HepG2 (cell line): Measurements from ENCODE around the gene TMEM236. TPM values are rescaled to one million over a fixed set of nuclear protein-coding genes. Genes with fewer than 3 reads are reported as not detected.

Source experiments
- ATAC-seq: fragments of 200-7000 bp; cut with Tn5 transposase; 3 replicates; pipeline ENCODE4 v1.9.1; 2020; ENCODE audit warnings: mild to moderate bottlenecking, moderate library complexity
- BruUV-seq: library from RNA; stranded (reverse); fragments of 400-500 nt; replicated peaks from 2 replicates; lab custom pipeline; 2021; lab: Mats Ljungman, UMichigan
- CTCF ChIA-PET: fragments of 300-600 bp; formaldehyde crosslinking; extraction: SDS; loops from one replicate; lab custom pipeline; 2021; ENCODE audit warnings: low total read pairs, inconsistent platforms, low intra/inter-chr PET ratio; lab: Yijun Ruan, JAX
- POLR2A ChIA-PET: fragments of 350-600 bp; sonication (Branson Sonifier 250); formaldehyde crosslinking; loops from one replicate; lab custom pipeline; 2020; ENCODE audit warnings: antibody characterized with exemption, inconsistent platforms; lab: Yijun Ruan, JAX
- DNase-seq: peaks from one replicate; pipeline ENCODE4 v3.0.0-alpha.2; 2015; ENCODE audit warnings: low spot score
- FAIRE-seq: peaks from 3 replicates; lab custom pipeline; 2011; peaks lifted over from hg19 to GRCh38; lab: Jason Lieb, UNC
- H2AFZ ChIP-seq: one replicate; pipeline ENCODE4 v1.6.1; 2011; ENCODE audit warnings: low read length, inconsistent platforms
- H3K27ac ChIP-seq: fragments of 300-600 bp; 3 replicates; pipeline ENCODE4 v1.8.0; 2011; ENCODE audit warnings: mixed run types, mild to moderate bottlenecking, mixed read lengths, low read length, inconsistent platforms; ENCODE audit not compliant: insufficient read depth; ENCODE audit errors: extremely low read length
- H3K27me3 ChIP-seq, 2 experiments: fragments of 200-600 bp in 1 of 2; 2 replicates in 1 of 2; 3 replicates in 1 of 2; pipeline versions ENCODE4 v1.6.0 to v1.8.0; 2011; ENCODE audit warnings: low read length in 2 of 2, mild to moderate bottlenecking in 2 of 2, moderate library complexity in 2 of 2, inconsistent platforms in 1 of 2; ENCODE audit not compliant: insufficient read depth in 2 of 2, control insufficient read depth in 1 of 2
- H3K36me3 ChIP-seq, 2 experiments: fragments of 200-600 bp in 1 of 2; replicated peaks in 1 of 2; 2 replicates in 1 of 2; 3 replicates in 1 of 2; pipeline versions ENCODE4 v1.5.1 to v1.8.0; 2011; ENCODE audit warnings: low read length in 2 of 2, inconsistent platforms in 1 of 2; ENCODE audit not compliant: insufficient read depth in 2 of 2, control insufficient read depth in 1 of 2
- H3K4me1 ChIP-seq: 2 replicates; pipeline ENCODE4 v1.5.1; 2012; ENCODE audit warnings: low read length, inconsistent platforms; ENCODE audit not compliant: insufficient read depth
- H3K4me2 ChIP-seq: 2 replicates; pipeline ENCODE4 v1.6.0; 2011; ENCODE audit warnings: low read depth, low read length, inconsistent platforms
- H3K4me3 ChIP-seq, 3 experiments: fragments of 200-600 bp in 1 of 3; sonication (generic), shearing (Covaris generic) in 1 of 3; replicated peaks in 1 of 3; 2 replicates each; pipeline ENCODE4 v1.5.1; 2011 to 2016; ENCODE audit warnings: low read length in 3 of 3, inconsistent platforms in 2 of 3, low read depth in 2 of 3, mild to moderate bottlenecking in 2 of 3, control low read depth in 1 of 3, mixed read lengths in 1 of 3; ENCODE audit not compliant: insufficient read depth in 1 of 3
- H3K79me2 ChIP-seq: one replicate; pipeline ENCODE4 v1.6.1; 2011; ENCODE audit warnings: low read length, inconsistent platforms; ENCODE audit not compliant: insufficient read depth
- H3K9ac ChIP-seq: 2 replicates; pipeline ENCODE4 v1.6.0; 2011; ENCODE audit warnings: mild to moderate bottlenecking, low read depth, low read length, inconsistent platforms; ENCODE audit not compliant: insufficient read depth
- H3K9me3 ChIP-seq: 2 replicates; pipeline ENCODE4 v1.5.1; 2012; ENCODE audit warnings: mild to moderate bottlenecking, low read length
- H4K20me1 ChIP-seq: 2 replicates; pipeline ENCODE4 v1.6.0; 2011; ENCODE audit warnings: inconsistent platforms, mild to moderate bottlenecking, low read length, moderate library complexity; ENCODE audit not compliant: insufficient read depth
- CCDC6 ChIP-seq: sonication (generic); formaldehyde crosslinking; IDR thresholded peaks from 2 replicates; pipeline ENCODE4 v1.8.1; 2022; ENCODE audit warnings: mild to moderate bottlenecking, missing genetic modification reagents, moderate library complexity
- GTF2F1 ChIP-seq: fragments of 150-350 bp; IDR thresholded peaks from 2 replicates; pipeline ENCODE4 v1.6.1; 2014; ENCODE audit warnings: low read length
- HDAC6 ChIP-seq: fragments of 200-600 bp; sonication (generic); IDR thresholded peaks from 2 replicates; pipeline ENCODE4 v1.7.0; 2017; ENCODE audit warnings: mild to moderate bottlenecking, antibody characterized with exemption, low read length, low read depth
- RXRB ChIP-seq: IDR thresholded peaks from 2 replicates; pipeline ENCODE4 v1.6.1; 2016; ENCODE audit warnings: borderline replicate concordance, missing genetic modification reagents, missing compliant biosample characterization
- ZNF563 ChIP-seq: sonication (generic); formaldehyde crosslinking; IDR thresholded peaks from 2 replicates; pipeline ENCODE4 v1.8.0; 2022; ENCODE audit warnings: mild to moderate bottlenecking, moderate library complexity, missing genetic modification reagents
- WGBS: methylation state at CpG from one replicate; pipeline ENCODE4 v1.1.6; 2017; ENCODE audit warnings: low lambda C conversion rate; 5-methylcytosine and 5-hydroxymethylcytosine counted together
- in situ Hi-C: cut with HindIII; loops from 2 replicates; pipeline ENCODE4 v1.10.0; 2017; ENCODE audit warnings: low pct_unique_long_range_greater_than_20kb; ENCODE audit not compliant: extremely low pct_ligation_motif_present
- intact Hi-C: fragments of 100-400 bp; cut with micrococcal nuclease; formaldehyde crosslinking; loops from one replicate; pipeline ENCODE4 v1.10.0; 2022; ENCODE audit not compliant: unreplicated experiment
- polyA plus RNA-seq, 8 experiments: library from polyadenylated mRNA; depleted of rRNA in 3 of 8; stranded (reverse) in 7 of 8; unstranded in 1 of 8; fragments of >200 nt; fragmentation: Illumina TruSeq in 4 of 8; extraction: Trizol in 4 of 8; gene quantifications; 2 replicates each; pipeline versions ENCODE4 v1.2.1 to v1.2.3, GENCODE V29; 2011 to 2016; ENCODE audit warnings: low read depth in 4 of 8, missing spikeins in 1 of 8, mixed read lengths in 1 of 8; ENCODE audit not compliant: insufficient read depth in 1 of 8
- total RNA-seq, 5 experiments: library from RNA; depleted of rRNA; stranded (reverse); fragments of >200 nt; fragmentation: Illumina TruSeq; extraction: Trizol; gene quantifications; 2 replicates each; pipeline ENCODE4 v1.2.3, GENCODE V29; 2016; ENCODE audit warnings: low read depth in 1 of 5
- TF ChIP-seq, protein P1 (sequence below): sonication (generic); formaldehyde crosslinking; IDR thresholded peaks from 2 replicates; pipeline ENCODE4 v1.4.0; 2020; ENCODE audit warnings: missing genetic modification reagents
- TF ChIP-seq, protein P2 (sequence below): sonication (generic); formaldehyde crosslinking; IDR thresholded peaks from 2 replicates; pipeline ENCODE4 v1.4.0; 2020; ENCODE audit warnings: mild to moderate bottlenecking, missing genetic modification reagents, borderline replicate concordance
- TF ChIP-seq, protein P3 (sequence below): sonication (generic); formaldehyde crosslinking; IDR thresholded peaks from 2 replicates; pipeline ENCODE4 v1.9.0; 2021; ENCODE audit warnings: missing genetic modification reagents, mild to moderate bottlenecking, borderline replicate concordance

The TMEM236 gene
- total and polyA plus RNA-seq, 2 of the 13 experiments (the other 11 are each of a cell fraction or from before 2014, with no cell fraction given) = 0.04 to 0.08 TPM

DNA sequence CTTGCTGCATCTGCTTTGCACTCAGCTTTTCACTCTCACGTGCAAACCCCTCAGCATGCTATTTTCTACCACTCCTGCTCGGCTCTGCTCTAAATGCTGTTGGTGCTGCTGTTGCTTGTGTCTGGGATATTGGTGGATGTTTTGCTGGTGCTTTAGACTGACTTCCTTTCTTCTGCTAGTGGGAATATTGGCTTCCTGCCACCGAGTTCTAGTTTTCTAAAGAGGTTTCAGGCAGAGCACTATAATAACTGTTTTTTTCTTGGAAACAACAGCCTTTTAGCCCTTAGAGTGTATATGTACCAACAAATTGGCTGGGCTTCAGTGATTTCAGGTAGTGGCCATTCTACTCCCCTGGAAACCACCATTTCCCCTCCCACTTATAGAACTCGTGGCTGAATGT is 27.8 kb downstream of the TMEM236 start (continued):
- TF ChIP-seq, protein P1, sequence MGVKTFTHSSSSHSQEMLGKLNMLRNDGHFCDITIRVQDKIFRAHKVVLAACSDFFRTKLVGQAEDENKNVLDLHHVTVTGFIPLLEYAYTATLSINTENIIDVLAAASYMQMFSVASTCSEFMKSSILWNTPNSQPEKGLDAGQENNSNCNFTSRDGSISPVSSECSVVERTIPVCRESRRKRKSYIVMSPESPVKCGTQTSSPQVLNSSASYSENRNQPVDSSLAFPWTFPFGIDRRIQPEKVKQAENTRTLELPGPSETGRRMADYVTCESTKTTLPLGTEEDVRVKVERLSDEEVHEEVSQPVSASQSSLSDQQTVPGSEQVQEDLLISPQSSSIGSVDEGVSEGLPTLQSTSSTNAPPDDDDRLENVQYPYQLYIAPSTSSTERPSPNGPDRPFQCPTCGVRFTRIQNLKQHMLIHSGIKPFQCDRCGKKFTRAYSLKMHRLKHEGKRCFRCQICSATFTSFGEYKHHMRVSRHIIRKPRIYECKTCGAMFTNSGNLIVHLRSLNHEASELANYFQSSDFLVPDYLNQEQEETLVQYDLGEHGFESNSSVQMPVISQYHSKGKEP (CRISPR knock-in tag) = no peak
- TF ChIP-seq, protein P2, sequence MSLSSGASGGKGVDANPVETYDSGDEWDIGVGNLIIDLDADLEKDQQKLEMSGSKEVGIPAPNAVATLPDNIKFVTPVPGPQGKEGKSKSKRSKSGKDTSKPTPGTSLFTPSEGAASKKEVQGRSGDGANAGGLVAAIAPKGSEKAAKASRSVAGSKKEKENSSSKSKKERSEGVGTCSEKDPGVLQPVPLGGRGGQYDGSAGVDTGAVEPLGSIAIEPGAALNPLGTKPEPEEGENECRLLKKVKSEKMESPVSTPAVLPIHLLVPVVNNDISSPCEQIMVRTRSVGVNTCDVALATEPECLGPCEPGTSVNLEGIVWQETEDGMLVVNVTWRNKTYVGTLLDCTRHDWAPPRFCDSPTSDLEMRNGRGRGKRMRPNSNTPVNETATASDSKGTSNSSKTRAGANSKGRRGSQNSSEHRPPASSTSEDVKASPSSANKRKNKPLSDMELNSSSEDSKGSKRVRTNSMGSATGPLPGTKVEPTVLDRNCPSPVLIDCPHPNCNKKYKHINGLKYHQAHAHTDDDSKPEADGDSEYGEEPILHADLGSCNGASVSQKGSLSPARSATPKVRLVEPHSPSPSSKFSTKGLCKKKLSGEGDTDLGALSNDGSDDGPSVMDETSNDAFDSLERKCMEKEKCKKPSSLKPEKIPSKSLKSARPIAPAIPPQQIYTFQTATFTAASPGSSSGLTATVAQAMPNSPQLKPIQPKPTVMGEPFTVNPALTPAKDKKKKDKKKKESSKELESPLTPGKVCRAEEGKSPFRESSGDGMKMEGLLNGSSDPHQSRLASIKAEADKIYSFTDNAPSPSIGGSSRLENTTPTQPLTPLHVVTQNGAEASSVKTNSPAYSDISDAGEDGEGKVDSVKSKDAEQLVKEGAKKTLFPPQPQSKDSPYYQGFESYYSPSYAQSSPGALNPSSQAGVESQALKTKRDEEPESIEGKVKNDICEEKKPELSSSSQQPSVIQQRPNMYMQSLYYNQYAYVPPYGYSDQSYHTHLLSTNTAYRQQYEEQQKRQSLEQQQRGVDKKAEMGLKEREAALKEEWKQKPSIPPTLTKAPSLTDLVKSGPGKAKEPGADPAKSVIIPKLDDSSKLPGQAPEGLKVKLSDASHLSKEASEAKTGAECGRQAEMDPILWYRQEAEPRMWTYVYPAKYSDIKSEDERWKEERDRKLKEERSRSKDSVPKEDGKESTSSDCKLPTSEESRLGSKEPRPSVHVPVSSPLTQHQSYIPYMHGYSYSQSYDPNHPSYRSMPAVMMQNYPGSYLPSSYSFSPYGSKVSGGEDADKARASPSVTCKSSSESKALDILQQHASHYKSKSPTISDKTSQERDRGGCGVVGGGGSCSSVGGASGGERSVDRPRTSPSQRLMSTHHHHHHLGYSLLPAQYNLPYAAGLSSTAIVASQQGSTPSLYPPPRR (CRISPR knock-in tag) = no peak

DNA sequence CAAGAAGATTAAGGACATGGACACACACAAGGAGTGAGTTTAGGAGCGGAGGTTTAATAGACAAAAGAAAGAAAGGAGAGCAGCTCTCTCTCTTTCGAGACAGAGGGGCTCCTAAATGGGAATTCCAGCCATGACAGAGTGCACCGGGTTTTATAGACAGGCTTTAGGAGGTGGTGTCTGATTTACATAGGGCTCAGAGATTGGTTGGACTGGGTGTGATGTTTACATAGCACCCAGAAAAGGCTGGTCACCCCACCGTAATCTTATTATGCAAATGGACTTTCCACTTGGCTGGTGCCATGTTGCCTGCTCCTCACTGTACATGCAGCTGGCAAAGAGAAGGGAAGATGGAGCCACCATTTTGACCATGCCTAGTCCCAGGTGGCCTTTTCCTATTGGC is 28.7 kb downstream of the TMEM236 start:
- 31% methylated on average over 4 of the region's 4 CpGs for WGBS
- H3K4me3 ChIP-seq = no peak overlapping the region
- DNase-seq (no peak), ATAC-seq (no peak), FAIRE-seq (no peak)
- H3K9ac ChIP-seq = no peak overlapping the region
- in situ Hi-C loops = no loop called here
- no peak overlapping the region for H3K4me2 ChIP-seq
- H2AFZ ChIP-seq = no peak overlapping the region
- no TSS peak for BruUV-seq
- no peak overlapping the region for H3K27ac ChIP-seq
- no peaks in the 10 kb centered on the region for H3K9me3 ChIP-seq
- intact Hi-C loops = no loop called here
- POLR2A ChIA-PET = no interaction called here
- no peaks in the 10 kb centered on the region for H3K36me3 ChIP-seq
- H3K27me3 ChIP-seq = no peaks in the 10 kb centered on the region
- TF ChIP-seq HDAC6 (no peak), RXRB (no peak), CCDC6 (CRISPR knock-in tag) (no peak), ZNF563 (no peak), GTF2F1 (no peak)
- TF ChIP-seq, protein P3, sequence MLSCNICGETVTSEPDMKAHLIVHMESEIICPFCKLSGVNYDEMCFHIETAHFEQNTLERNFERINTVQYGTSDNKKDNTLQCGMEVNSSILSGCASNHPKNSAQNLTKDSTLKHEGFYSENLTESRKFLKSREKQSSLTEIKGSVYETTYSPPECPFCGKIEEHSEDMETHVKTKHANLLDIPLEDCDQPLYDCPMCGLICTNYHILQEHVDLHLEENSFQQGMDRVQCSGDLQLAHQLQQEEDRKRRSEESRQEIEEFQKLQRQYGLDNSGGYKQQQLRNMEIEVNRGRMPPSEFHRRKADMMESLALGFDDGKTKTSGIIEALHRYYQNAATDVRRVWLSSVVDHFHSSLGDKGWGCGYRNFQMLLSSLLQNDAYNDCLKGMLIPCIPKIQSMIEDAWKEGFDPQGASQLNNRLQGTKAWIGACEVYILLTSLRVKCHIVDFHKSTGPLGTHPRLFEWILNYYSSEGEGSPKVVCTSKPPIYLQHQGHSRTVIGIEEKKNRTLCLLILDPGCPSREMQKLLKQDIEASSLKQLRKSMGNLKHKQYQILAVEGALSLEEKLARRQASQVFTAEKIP (CRISPR knock-in tag) = no peak
- no peaks in the 10 kb centered on the region for H3K4me1 ChIP-seq
- CTCF ChIA-PET = no interaction called here
- no peaks in the 10 kb centered on the region for H4K20me1 ChIP-seq
- H3K79me2 ChIP-seq = no peaks in the 10 kb centered on the region
